PC-9 (cell line): ENCODE results near the gene KLHL35.

Experiments
- EZH2 ChIP-seq: fragments of 200-600 bp; sonication (generic); IDR thresholded peaks from 2 replicates; pipeline ENCODE4 v1.8.0; 2017; ENCODE audit warnings: antibody characterized with exemption, low read depth
- TF ChIP-seq, protein P1 (sequence below): fragments of 200-600 bp; sonication (generic); conservative IDR thresholded peaks from 2 replicates; pipeline ENCODE4 v1.6.1; 2017; ENCODE audit warnings: mixed run types, antibody characterized with exemption, mild to moderate bottlenecking, moderate library complexity

DNA sequence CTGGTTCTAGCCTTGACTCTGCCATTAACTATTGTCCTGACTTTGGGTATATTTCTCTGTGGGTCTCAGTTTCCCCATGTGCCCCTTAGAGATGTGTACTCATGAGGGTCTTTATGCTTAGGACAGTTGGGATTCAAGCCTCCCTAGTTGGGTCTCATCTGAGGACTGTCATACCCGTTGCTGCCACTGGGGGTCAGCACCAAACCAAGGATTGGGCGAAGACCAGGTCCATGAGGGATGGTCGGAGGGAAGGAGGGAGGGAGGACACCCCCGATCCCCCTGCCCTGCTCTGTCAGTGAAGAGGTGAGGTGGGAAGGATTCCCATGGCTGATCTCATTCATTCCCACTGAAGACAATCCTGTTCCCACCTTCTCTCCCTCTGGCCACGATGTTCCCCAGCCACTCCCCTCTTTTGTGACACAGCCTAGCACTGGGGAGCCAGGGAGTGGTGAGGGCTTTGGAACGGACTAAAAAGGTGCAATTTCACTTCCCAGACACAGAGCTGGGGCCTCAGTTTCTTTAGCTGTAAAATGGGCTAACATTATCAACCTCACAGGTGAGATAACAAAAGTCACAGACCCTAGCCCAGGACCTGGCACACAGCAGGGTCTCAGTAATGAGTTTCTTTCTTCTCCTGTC is 12.4 kb upstream of the KLHL35 start:
- TF ChIP-seq EZH2, result no peak
- TF ChIP-seq, protein P1, sequence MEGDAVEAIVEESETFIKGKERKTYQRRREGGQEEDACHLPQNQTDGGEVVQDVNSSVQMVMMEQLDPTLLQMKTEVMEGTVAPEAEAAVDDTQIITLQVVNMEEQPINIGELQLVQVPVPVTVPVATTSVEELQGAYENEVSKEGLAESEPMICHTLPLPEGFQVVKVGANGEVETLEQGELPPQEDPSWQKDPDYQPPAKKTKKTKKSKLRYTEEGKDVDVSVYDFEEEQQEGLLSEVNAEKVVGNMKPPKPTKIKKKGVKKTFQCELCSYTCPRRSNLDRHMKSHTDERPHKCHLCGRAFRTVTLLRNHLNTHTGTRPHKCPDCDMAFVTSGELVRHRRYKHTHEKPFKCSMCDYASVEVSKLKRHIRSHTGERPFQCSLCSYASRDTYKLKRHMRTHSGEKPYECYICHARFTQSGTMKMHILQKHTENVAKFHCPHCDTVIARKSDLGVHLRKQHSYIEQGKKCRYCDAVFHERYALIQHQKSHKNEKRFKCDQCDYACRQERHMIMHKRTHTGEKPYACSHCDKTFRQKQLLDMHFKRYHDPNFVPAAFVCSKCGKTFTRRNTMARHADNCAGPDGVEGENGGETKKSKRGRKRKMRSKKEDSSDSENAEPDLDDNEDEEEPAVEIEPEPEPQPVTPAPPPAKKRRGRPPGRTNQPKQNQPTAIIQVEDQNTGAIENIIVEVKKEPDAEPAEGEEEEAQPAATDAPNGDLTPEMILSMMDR, result peak; percentile 100
